OCI-LY1 (cell line): Measurements from ENCODE around the gene CPA2.

Experiments used
- H2AFZ ChIP-seq: fragments of 200-600 bp; sonication (generic), shearing (Covaris generic); 2 replicates; pipeline ENCODE4 v1.6.0; 2014; ENCODE audit warnings: antibody characterized with exemption, mild to moderate bottlenecking, low read length
- H3F3A ChIP-seq: fragments of 200-600 bp; sonication (generic), shearing (Covaris generic); 2 replicates; pipeline ENCODE4 v1.6.0; 2014; ENCODE audit warnings: mild to moderate bottlenecking, antibody characterized with exemption, low read length, moderate library complexity; ENCODE audit not compliant: insufficient read depth
- H3K27ac ChIP-seq: fragments of 200-600 bp; sonication (generic); 2 replicates; pipeline ENCODE4 v1.5.1; 2014; ENCODE audit warnings: low read length, mixed run types, mild to moderate bottlenecking, low read depth; ENCODE audit not compliant: poor library complexity, severe bottlenecking
- H3K27me3 ChIP-seq: fragments of 200-600 bp; sonication (generic); 2 replicates; pipeline ENCODE4 v1.6.0; 2014; ENCODE audit warnings: antibody characterized with exemption, mild to moderate bottlenecking, low read length, moderate library complexity; ENCODE audit not compliant: insufficient read depth
- H3K36me3 ChIP-seq: fragments of 200-600 bp; sonication (generic); 2 replicates; pipeline ENCODE4 v1.6.1; 2014; ENCODE audit warnings: mild to moderate bottlenecking, antibody characterized with exemption, low read length, moderate library complexity, mixed read lengths; ENCODE audit not compliant: insufficient read depth
- H3K4me1 ChIP-seq: fragments of 200-600 bp; sonication (generic); 2 replicates; pipeline ENCODE4 v1.5.1; 2014; ENCODE audit warnings: mild to moderate bottlenecking, low read length, moderate library complexity; ENCODE audit not compliant: insufficient read depth, severe bottlenecking
- H3K4me2 ChIP-seq: fragments of 200-600 bp; sonication (generic), shearing (Covaris generic); 2 replicates; pipeline ENCODE4 v1.6.1; 2014; ENCODE audit warnings: low read length
- H3K4me3 ChIP-seq: fragments of 200-600 bp; sonication (generic); 2 replicates; pipeline ENCODE4 v1.5.1; 2014; ENCODE audit warnings: low read length, low read depth, mild to moderate bottlenecking, mixed read lengths; ENCODE audit not compliant: poor library complexity, severe bottlenecking
- H3K79me2 ChIP-seq: fragments of 200-600 bp; shearing (Covaris generic); 2 replicates; pipeline ENCODE4 v1.6.1; 2016; ENCODE audit warnings: mixed run types, low read length, mixed read lengths; ENCODE audit not compliant: insufficient read depth
- H3K9ac ChIP-seq: fragments of 200-600 bp; sonication (generic), shearing (Covaris generic); 2 replicates; pipeline ENCODE4 v1.6.1; 2014; ENCODE audit warnings: mild to moderate bottlenecking, low read length, mixed read lengths
- H3K9me2 ChIP-seq: fragments of 200-600 bp; sonication (generic), shearing (Covaris generic); 2 replicates; pipeline ENCODE4 v1.6.1; 2014; ENCODE audit warnings: low read depth, mild to moderate bottlenecking, low read length, mixed read lengths
- H3K9me3 ChIP-seq: fragments of 200-600 bp; shearing (Covaris generic); 2 replicates; pipeline ENCODE4 v1.6.1; 2014; ENCODE audit warnings: low read length, mixed read lengths
- H4K20me1 ChIP-seq: fragments of 200-600 bp; sonication (generic), shearing (Covaris generic); 2 replicates; pipeline ENCODE4 v1.6.0; 2016; ENCODE audit warnings: mild to moderate bottlenecking, low read length; ENCODE audit not compliant: insufficient read depth
- EZH2 ChIP-seq: fragments of 200-600 bp; sonication (generic), shearing (Covaris generic); IDR thresholded peaks from 2 replicates; pipeline ENCODE4 v1.8.0; 2017; ENCODE audit warnings: borderline replicate concordance, mixed run types, mild to moderate bottlenecking, antibody characterized with exemption, low read length, moderate library complexity, mixed read lengths
- TF ChIP-seq, protein P1 (sequence below): fragments of 200-600 bp; sonication (generic), shearing (Covaris generic); IDR thresholded peaks from 2 replicates; pipeline ENCODE4 v1.5.1; 2017; ENCODE audit warnings: mild to moderate bottlenecking, antibody characterized with exemption, low read length, moderate library complexity, mixed read lengths

CPA2 gene

DNA sequence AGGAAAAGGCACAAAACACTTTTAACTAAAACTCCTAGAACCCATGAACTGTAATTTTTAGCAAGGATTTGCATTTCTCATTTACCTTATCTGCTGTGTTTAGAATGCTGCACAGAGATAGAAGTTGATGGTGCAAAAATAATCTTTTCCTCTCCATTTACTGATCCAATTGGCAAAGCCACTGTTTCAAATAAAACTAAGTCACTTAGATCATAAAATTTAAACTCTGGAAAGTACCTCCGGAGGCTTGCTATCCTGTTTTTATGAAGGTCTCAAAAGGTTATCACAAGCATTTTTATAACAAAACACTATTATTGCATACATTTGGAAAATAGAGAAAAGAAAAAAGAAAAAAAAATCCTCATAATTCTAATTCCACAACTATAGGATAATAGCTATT is 7.6 kb downstream of the CPA2 start:
- Histone ChIP-seq H3K36me3 (no peaks in the 10 kb centered on the region), H3K27me3 (no peaks in the 10 kb centered on the region), H3K9me3 (no peaks in the 10 kb centered on the region), H4K20me1 (no peaks in the 10 kb centered on the region), H3K4me1 (no peaks in the 10 kb centered on the region), H3K9ac (no peak overlapping the region), H3K9me2 (no peaks in the 10 kb centered on the region), H3K79me2 (no peaks in the 10 kb centered on the region), H3K27ac (no peak overlapping the region), H3K4me3 (no peak overlapping the region), H3K4me2 (no peak overlapping the region), H2AFZ (no peak overlapping the region), H3F3A (no peaks in the 10 kb centered on the region)
- TF ChIP-seq, protein P1, sequence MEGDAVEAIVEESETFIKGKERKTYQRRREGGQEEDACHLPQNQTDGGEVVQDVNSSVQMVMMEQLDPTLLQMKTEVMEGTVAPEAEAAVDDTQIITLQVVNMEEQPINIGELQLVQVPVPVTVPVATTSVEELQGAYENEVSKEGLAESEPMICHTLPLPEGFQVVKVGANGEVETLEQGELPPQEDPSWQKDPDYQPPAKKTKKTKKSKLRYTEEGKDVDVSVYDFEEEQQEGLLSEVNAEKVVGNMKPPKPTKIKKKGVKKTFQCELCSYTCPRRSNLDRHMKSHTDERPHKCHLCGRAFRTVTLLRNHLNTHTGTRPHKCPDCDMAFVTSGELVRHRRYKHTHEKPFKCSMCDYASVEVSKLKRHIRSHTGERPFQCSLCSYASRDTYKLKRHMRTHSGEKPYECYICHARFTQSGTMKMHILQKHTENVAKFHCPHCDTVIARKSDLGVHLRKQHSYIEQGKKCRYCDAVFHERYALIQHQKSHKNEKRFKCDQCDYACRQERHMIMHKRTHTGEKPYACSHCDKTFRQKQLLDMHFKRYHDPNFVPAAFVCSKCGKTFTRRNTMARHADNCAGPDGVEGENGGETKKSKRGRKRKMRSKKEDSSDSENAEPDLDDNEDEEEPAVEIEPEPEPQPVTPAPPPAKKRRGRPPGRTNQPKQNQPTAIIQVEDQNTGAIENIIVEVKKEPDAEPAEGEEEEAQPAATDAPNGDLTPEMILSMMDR = no peak
- TF ChIP-seq EZH2 = no peak

DNA sequence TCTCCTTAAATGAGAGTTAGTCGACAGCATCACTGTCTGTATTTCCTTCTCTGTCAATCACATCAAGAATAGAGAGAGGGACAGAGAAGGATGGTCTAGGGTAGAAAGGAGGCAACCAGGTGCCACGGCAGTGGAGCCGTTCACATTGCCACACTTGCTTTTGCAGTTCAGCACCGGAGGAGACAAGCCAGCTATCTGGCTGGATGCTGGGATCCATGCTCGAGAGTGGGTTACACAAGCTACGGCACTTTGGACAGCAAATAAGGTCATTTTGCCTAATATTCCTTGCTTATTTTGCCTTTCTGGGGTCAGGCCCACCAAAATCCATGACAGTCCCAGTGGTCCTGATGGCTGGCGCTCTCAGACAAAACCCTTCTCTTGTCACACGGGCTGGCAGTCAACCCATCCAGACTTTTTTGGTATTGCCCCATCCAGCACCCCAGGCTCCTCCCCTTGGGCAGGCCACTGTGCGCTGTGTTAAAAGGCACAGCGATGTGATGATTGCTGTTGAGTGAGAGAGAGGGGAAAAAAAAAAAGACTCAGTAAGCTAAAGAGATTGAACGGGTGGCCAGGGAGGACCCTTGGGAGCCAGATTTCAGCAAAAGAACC is 8.4 kb downstream of the CPA2 start:
- Histone ChIP-seq H3K9ac (no peak overlapping the region), H3K27ac (no peak overlapping the region), H3K4me3 (no peak overlapping the region), H3K79me2 (no peaks in the 10 kb centered on the region), H3K27me3 (no peaks in the 10 kb centered on the region), H3K9me2 (no peaks in the 10 kb centered on the region), H3K4me1 (no peaks in the 10 kb centered on the region), H3K36me3 (no peaks in the 10 kb centered on the region), H3F3A (no peaks in the 10 kb centered on the region), H4K20me1 (no peaks in the 10 kb centered on the region), H3K4me2 (no peak overlapping the region), H2AFZ (no peak overlapping the region), H3K9me3 (no peaks in the 10 kb centered on the region)
- TF ChIP-seq EZH2 = no peak
- TF ChIP-seq, protein P1 = no peak

DNA sequence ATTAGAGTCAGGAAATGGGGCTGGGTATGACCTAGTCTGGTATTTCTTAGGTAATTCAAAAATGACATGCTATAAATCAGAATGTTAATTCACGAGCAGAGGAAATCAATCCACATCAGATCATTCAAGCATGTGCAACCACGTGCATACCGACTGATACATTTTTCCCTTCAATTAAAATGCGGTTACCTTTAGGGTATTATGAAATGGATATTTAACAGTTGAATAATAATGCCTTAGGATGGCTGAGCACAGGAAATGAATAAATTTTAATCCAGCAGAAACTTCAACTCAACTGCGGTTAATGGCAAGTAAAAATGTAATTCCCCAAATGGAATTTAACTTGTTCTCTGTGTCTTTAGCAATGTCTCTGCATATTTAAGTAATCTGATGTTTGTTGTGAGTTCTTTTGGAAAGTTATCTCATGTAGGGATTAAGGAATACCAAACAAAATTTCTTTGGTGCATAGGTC is 9.2 kb downstream of the CPA2 start:
- Histone ChIP-seq H3K9me3 (no peaks in the 10 kb centered on the region), H3K27ac (no peak overlapping the region), H3K36me3 (no peaks in the 10 kb centered on the region), H2AFZ (no peak overlapping the region), H3F3A (no peaks in the 10 kb centered on the region), H3K4me1 (no peaks in the 10 kb centered on the region), H3K4me2 (no peak overlapping the region), H4K20me1 (no peaks in the 10 kb centered on the region), H3K4me3 (no peak overlapping the region), H3K79me2 (no peaks in the 10 kb centered on the region), H3K9me2 (no peaks in the 10 kb centered on the region), H3K9ac (no peak overlapping the region), H3K27me3 (peaks cover 4% of the 10 kb centered on the region; the same call in 1 of the 2 replicates)
- TF ChIP-seq, protein P1 = no peak
- no peak for TF ChIP-seq EZH2
